GM13976 (cell line): ENCODE results near the gene DHFR2.
"Not testable (repeated sequence)": the region's sequence is repeated elsewhere in the genome, so short reads cannot be mapped to it uniquely, and the experiment has no call there.

ENCODE experiments used
- DNase-seq: peaks from one replicate; pipeline ENCODE4 v3.0.0; 2012; ENCODE audit warnings: low spot score
- in situ Hi-C: fragments of 300-500 bp; cut with MboI; formaldehyde crosslinking; loops from one replicate; pipeline ENCODE4 v1.12.0; 2022; ENCODE audit warnings: low sequenced_read_pairs, mixed read lengths, inconsistent platforms; ENCODE audit not compliant: unreplicated experiment
- TF ChIP-seq, protein P1 (sequence below): IDR thresholded peaks from 2 replicates; pipeline ENCODE4 v1.5.1; 2012; ENCODE audit warnings: borderline replicate concordance, mild to moderate bottlenecking; ENCODE audit not compliant: insufficient read depth; ENCODE audit errors: extremely low read depth, missing control alignments, control extremely low read depth

DHFR2 gene

DNA sequence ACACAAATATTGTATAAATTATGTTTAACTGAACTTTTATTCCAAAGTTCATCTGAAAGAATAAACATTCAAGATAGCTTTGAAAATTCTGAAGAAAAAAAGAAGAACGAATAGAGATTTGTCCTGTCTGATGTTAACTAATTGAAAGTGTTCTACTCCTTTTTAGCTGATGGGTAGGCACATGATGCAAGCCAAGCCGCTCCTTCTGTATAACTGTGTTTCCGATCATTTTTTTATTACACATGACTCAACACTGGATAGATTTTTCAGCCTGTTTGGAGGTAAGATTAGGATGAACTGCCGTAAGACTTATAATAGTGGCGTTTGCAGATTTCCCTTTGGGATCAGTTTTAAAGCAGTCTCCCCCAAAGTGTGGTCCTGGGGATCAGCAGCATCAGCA is 19.2 kb upstream of the DHFR2 start:
- in situ Hi-C loops: no loop called here
- TF ChIP-seq, protein P1, sequence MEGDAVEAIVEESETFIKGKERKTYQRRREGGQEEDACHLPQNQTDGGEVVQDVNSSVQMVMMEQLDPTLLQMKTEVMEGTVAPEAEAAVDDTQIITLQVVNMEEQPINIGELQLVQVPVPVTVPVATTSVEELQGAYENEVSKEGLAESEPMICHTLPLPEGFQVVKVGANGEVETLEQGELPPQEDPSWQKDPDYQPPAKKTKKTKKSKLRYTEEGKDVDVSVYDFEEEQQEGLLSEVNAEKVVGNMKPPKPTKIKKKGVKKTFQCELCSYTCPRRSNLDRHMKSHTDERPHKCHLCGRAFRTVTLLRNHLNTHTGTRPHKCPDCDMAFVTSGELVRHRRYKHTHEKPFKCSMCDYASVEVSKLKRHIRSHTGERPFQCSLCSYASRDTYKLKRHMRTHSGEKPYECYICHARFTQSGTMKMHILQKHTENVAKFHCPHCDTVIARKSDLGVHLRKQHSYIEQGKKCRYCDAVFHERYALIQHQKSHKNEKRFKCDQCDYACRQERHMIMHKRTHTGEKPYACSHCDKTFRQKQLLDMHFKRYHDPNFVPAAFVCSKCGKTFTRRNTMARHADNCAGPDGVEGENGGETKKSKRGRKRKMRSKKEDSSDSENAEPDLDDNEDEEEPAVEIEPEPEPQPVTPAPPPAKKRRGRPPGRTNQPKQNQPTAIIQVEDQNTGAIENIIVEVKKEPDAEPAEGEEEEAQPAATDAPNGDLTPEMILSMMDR: no peak
- DNase-seq: no peak

GRCh38 chr3:94080552-94080951 is 17.8 kb upstream of the DHFR2 start:
- DNase-seq, in situ Hi-C loops: not testable (repeated sequence)

DNA sequence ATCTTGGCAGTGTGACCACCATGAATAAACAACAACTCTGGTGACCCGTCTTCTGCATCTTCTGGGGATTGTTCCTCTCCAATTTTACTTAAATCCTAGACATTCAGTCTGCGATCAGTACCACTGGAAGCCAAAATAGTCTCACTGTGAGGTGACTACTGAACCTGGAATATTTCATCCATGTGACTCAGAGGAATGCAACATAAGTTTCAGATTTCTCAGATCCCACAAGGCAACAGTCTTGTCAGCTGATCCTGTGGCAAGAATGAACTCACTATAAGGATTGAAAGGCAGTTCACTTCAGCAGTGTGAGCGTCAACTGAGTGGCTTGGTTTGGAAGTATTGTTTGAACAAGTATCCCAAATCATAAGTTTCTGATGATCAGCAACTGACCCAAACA is 13.3 kb upstream of the DHFR2 start:
- TF ChIP-seq, protein P1: no peak
- in situ Hi-C loops: no loop called here
- DNase-seq: no peak

- TF ChIP-seq, protein P1: no peak
- peak; percentile 6 for DNase-seq
- in situ Hi-C loops: no loop called here
Observed at GRCh38 chr3:94071713-94072284, 9.1 kb upstream of the DHFR2 start.

DNA sequence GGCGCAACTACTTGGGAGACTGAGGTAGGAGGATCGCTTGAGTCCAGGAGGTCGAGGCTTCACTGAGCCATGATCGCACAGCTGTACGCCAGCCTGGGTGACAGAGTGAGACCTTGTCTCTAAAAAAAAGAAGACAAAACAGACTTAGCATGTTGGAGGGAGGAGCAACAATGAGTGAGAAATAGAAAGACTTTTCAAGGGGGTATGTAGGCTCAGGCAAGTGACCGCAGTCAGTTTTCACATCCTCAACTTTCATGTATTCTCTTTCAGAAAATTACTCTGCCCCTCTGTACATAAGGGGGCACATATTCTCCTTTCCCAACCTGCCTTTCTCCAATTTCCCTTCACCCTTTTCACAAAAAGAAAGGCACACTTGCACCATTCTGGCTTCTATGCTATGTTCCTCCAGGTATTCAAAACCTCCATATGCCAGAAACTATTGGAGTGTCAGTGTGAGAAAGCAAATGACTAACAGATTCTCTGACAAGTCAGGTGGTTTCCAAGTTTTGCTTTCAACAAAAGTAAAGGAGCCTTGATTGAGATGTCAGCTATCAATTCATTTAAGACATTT is 7.7 kb upstream of the DHFR2 start:
- TF ChIP-seq, protein P1: no peak
- DNase-seq: peak; percentile 17
- in situ Hi-C loops: no loop called here

- no peak for DNase-seq
- in situ Hi-C loops: no loop called here
Observed at GRCh38 chr3:94069194-94069813, 6.6 kb upstream of the DHFR2 start.

More at GRCh38 chr3:94069194-94069813, 6.6 kb upstream of the DHFR2 start:
- TF ChIP-seq, protein P1: no peak
